K562 (cell line): ENCODE results near the gene GNAZ. TPM values are rescaled to one million over a fixed set of nuclear protein-coding genes. Genes with fewer than 3 reads are reported as not detected.

Experiments used
- ATAC-seq: fragments of 200-7000 bp; cut with Tn5 transposase; 3 replicates; pipeline ENCODE4 v1.9.1; 2020; ENCODE audit warnings: moderate library complexity
- BruUV-seq: library from RNA; stranded (reverse); fragments of 400-500 nt; replicated peaks from 2 replicates; lab custom pipeline; 2021; lab: Mats Ljungman, UMichigan
- CTCF ChIA-PET: fragments of 300-600 bp; formaldehyde crosslinking; extraction: SDS; loops from one replicate; lab custom pipeline; 2021; ENCODE audit warnings: low intra/inter-chr PET ratio; lab: Yijun Ruan, JAX
- POLR2A ChIA-PET: fragments of 300-600, 350-650 bp; sonication (Branson Sonifier 250); formaldehyde crosslinking; extraction: SDS; loops from one replicate; lab custom pipeline; 2021; ENCODE audit warnings: antibody characterized with exemption, inconsistent platforms; lab: Yijun Ruan, JAX
- DNase-seq, 4 experiments: peaks; one replicate each; pipeline versions ENCODE4 v3.0.0 to v3.0.0-alpha.2; 2011 to 2018; ENCODE audit warnings: low spot score in 3 of 4, mixed read lengths in 3 of 4; ENCODE audit errors: extremely low read depth in 1 of 4
- FAIRE-seq: peaks from 2 replicates; lab custom pipeline; 2011; peaks lifted over from hg19 to GRCh38; lab: Jason Lieb, UNC
- H2AFZ ChIP-seq: 2 replicates; pipeline ENCODE4 v1.6.0; 2011; ENCODE audit warnings: low read depth, low read length, control low read depth, inconsistent platforms
- H3K27ac ChIP-seq: fragments of 200-600 bp; 3 replicates; pipeline ENCODE4 v1.8.0; 2011; ENCODE audit warnings: low read depth, mild to moderate bottlenecking, control low read depth, inconsistent platforms, low read length, moderate library complexity, mixed read lengths; ENCODE audit errors: extremely low read depth
- H3K27me3 ChIP-seq, 2 experiments: fragments of 300-600 bp in 1 of 2; 2 replicates in 1 of 2; 3 replicates in 1 of 2; pipeline versions ENCODE4 v1.6.0 to v1.8.0; 2011; ENCODE audit warnings: inconsistent platforms in 2 of 2, low read length in 2 of 2, mild to moderate bottlenecking in 1 of 2, mixed read lengths in 1 of 2, moderate library complexity in 1 of 2; ENCODE audit not compliant: control insufficient read depth in 2 of 2, insufficient read depth in 2 of 2
- H3K36me3 ChIP-seq: fragments of 300-600 bp; 3 replicates; pipeline ENCODE4 v1.8.0; 2011; ENCODE audit warnings: mild to moderate bottlenecking, low read length, inconsistent platforms; ENCODE audit not compliant: control insufficient read depth, insufficient read depth
- H3K4me1 ChIP-seq, 2 experiments: fragments of 200-600 bp in 1 of 2; replicated peaks in 1 of 2; 2 replicates in 1 of 2; 3 replicates in 1 of 2; pipeline versions ENCODE4 v1.5.1 to v1.8.0; 2011; ENCODE audit warnings: inconsistent platforms in 2 of 2, low read length in 2 of 2, mild to moderate bottlenecking in 1 of 2, mixed read lengths in 1 of 2, moderate library complexity in 1 of 2; ENCODE audit not compliant: control insufficient read depth in 2 of 2, insufficient read depth in 2 of 2
- H3K4me2 ChIP-seq: 2 replicates; pipeline ENCODE4 v1.6.1; 2011; ENCODE audit warnings: low read length, control low read depth, inconsistent platforms, mixed read lengths; ENCODE audit not compliant: insufficient read depth
- H3K4me3 ChIP-seq: fragments of 200-600 bp; sonication (generic), shearing (Covaris generic); 2 replicates; pipeline ENCODE4 v1.5.1; 2016; ENCODE audit warnings: control low read depth, inconsistent platforms
- H3K79me2 ChIP-seq: fragments of 200-600 bp; 3 replicates; pipeline ENCODE4 v1.8.0; 2011; ENCODE audit warnings: low read length, inconsistent platforms; ENCODE audit not compliant: control insufficient read depth, insufficient read depth
- H3K9ac ChIP-seq, 2 experiments: 2 replicates each; pipeline versions ENCODE4 v1.6.0 to v1.6.1; 2011; ENCODE audit warnings: low read depth in 2 of 2, low read length in 2 of 2, control low read depth in 1 of 2, inconsistent platforms in 1 of 2, mild to moderate bottlenecking in 1 of 2, mixed read lengths in 1 of 2; ENCODE audit not compliant: insufficient read depth in 1 of 2
- H3K9me1 ChIP-seq: one replicate; pipeline ENCODE4 v1.6.0; 2011; ENCODE audit warnings: inconsistent platforms, mild to moderate bottlenecking, low read length, moderate library complexity; ENCODE audit not compliant: control insufficient read depth, insufficient read depth
- H3K9me3 ChIP-seq: replicated peaks from 2 replicates; pipeline ENCODE4 v1.5.1; 2011; ENCODE audit warnings: low read depth, low read length, inconsistent platforms; ENCODE audit not compliant: control insufficient read depth, insufficient read depth
- H4K20me1 ChIP-seq: replicated peaks from 2 replicates; pipeline ENCODE4 v1.6.1; 2011; ENCODE audit warnings: low read length, inconsistent platforms, mixed read lengths; ENCODE audit not compliant: control insufficient read depth, insufficient read depth
- ELF2 ChIP-seq: fragments of 250-450 bp; sonication (Bioruptor Pico); IDR thresholded peaks from 2 replicates; pipeline ENCODE4 v1.5.0; 2021; ENCODE audit warnings: mild to moderate bottlenecking
- FIP1L1 ChIP-seq: fragments of 200-400 bp; formaldehyde crosslinking; IDR thresholded peaks from 2 replicates; pipeline ENCODE4 v1.6.1; 2018; ENCODE audit warnings: mild to moderate bottlenecking, low read depth, low read length; ENCODE audit not compliant: poor library complexity, severe bottlenecking
- FOSL1 ChIP-seq: fragments of 200-800 bp; sonication (Bioruptor generic); conservative IDR thresholded peaks from 2 replicates; pipeline ENCODE4 v1.6.1; 2016; ENCODE audit warnings: missing genetic modification characterization, missing compliant biosample characterization
- HMGN3 ChIP-seq: IDR thresholded peaks from 2 replicates; pipeline ENCODE4 v1.6.1; 2011; ENCODE audit warnings: borderline replicate concordance, low read depth, mild to moderate bottlenecking, mixed read lengths, low read length; ENCODE audit not compliant: insufficient read length; ENCODE audit errors: extremely low read depth
- MCM2 ChIP-seq: fragments of 450-650 bp; IDR thresholded peaks from 2 replicates; pipeline ENCODE4 v1.6.1; 2017; ENCODE audit warnings: low read depth, mild to moderate bottlenecking
- NFATC3 ChIP-seq: fragments of 450-650 bp; IDR thresholded peaks from 2 replicates; pipeline ENCODE4 v1.6.1; 2017; ENCODE audit warnings: mild to moderate bottlenecking
- PHB2 ChIP-seq: fragments of 450-650 bp; IDR thresholded peaks from 2 replicates; pipeline ENCODE4 v1.6.1; 2017; ENCODE audit warnings: low read depth
- PYGO2 ChIP-seq: fragments of 450-650 bp; IDR thresholded peaks from 2 replicates; pipeline ENCODE4 v1.6.1; 2016; ENCODE audit warnings: mild to moderate bottlenecking, missing genetic modification characterization, moderate library complexity, missing compliant biosample characterization
- ZBTB7A ChIP-seq: IDR thresholded peaks from 2 replicates; pipeline ENCODE4 v1.6.1; 2011; ENCODE audit warnings: low read depth, mild to moderate bottlenecking, low read length, moderate library complexity, borderline replicate concordance; ENCODE audit not compliant: control insufficient read depth
- ZNF253 ChIP-seq: fragments of 250-450 bp; sonication (Bioruptor Pico); conservative IDR thresholded peaks from 2 replicates; pipeline ENCODE4 v1.6.1; 2021; ENCODE audit warnings: mild to moderate bottlenecking
- WGBS: fragments of 100-300 bp; shearing (Covaris generic); methylation state at CpG from one replicate; pipeline ENCODE4 v1.1.6; 2016; ENCODE audit warnings: low coverage, mixed read lengths; ENCODE audit not compliant: insufficient coverage; ENCODE audit errors: missing lambda C conversion rate; 5-methylcytosine and 5-hydroxymethylcytosine counted together
- in situ Hi-C: fragments of 300-500 bp; cut with MboI; formaldehyde crosslinking; loops from 4 replicates; pipeline ENCODE4 v1.15.0; 2018; ENCODE audit warnings: inconsistent platforms, mixed read lengths
- intact Hi-C: fragments of 100-400 bp; cut with micrococcal nuclease; formaldehyde crosslinking; loops from 2 replicates; pipeline ENCODE4 v1.14.2; 2022
- polyA plus RNA-seq, 8 experiments: library from polyadenylated mRNA; depleted of rRNA in 4 of 8; stranded (reverse) in 5 of 8; unstranded in 3 of 8; fragments of >200 nt; fragmentation: Nextera tagmentation in 2 of 8; fragmentation: Illumina TruSeq in 1 of 8; extraction: Ambion mirVana in 2 of 8; extraction: Trizol in 1 of 8; gene quantifications; 2 replicates each; pipeline versions ENCODE4 v1.2.1 to v1.2.3, GENCODE V29; 2011 to 2014; ENCODE audit warnings: inconsistent platforms in 1 of 8, missing spikeins in 1 of 8
- total RNA-seq, 7 experiments: library from RNA; depleted of rRNA in 6 of 7; stranded (reverse); fragments of >200 nt in 6 of 7; fragmentation: Illumina TruSeq in 2 of 7; extraction: Trizol in 2 of 7; gene quantifications; 2 replicates each; pipeline versions ENCODE4 v1.2.1 to v1.2.3, GENCODE V29; 2011 to 2021; ENCODE audit warnings: low replicate concordance in 1 of 7
- TF ChIP-seq, protein P1 (sequence below): conservative IDR thresholded peaks from 2 replicates; pipeline ENCODE4 v1.6.1; 2011; ENCODE audit warnings: low read depth, mild to moderate bottlenecking, low read length; ENCODE audit not compliant: control insufficient read depth
- TF ChIP-seq, protein P2 (sequence below): fragments of 250-450 bp; sonication (Bioruptor Pico); IDR thresholded peaks from 2 replicates; pipeline ENCODE4 v1.4.0; 2020; ENCODE audit warnings: mild to moderate bottlenecking, moderate library complexity
- TF ChIP-seq, protein P3 (sequence below), 3 experiments: IDR thresholded peaks in 2 of 3; conservative IDR thresholded peaks in 1 of 3; 2 replicates each; pipeline ENCODE4 v1.5.1; 2011 to 2012; ENCODE audit warnings: low read length in 3 of 3, mild to moderate bottlenecking in 3 of 3, control low read depth in 2 of 3, improper control_type of control experiment in 1 of 3, inconsistent platforms in 1 of 3, low read depth in 1 of 3, mixed read lengths in 1 of 3, moderate library complexity in 1 of 3; ENCODE audit not compliant: insufficient read depth in 2 of 3

Gene GNAZ
- total and polyA plus RNA-seq, 9 of the 15 experiments (the other 6 are each of a cell fraction or from before 2014, with no cell fraction given), result 0.04 to 0.22 (median 0.13) TPM; not detected in 3

DNA sequence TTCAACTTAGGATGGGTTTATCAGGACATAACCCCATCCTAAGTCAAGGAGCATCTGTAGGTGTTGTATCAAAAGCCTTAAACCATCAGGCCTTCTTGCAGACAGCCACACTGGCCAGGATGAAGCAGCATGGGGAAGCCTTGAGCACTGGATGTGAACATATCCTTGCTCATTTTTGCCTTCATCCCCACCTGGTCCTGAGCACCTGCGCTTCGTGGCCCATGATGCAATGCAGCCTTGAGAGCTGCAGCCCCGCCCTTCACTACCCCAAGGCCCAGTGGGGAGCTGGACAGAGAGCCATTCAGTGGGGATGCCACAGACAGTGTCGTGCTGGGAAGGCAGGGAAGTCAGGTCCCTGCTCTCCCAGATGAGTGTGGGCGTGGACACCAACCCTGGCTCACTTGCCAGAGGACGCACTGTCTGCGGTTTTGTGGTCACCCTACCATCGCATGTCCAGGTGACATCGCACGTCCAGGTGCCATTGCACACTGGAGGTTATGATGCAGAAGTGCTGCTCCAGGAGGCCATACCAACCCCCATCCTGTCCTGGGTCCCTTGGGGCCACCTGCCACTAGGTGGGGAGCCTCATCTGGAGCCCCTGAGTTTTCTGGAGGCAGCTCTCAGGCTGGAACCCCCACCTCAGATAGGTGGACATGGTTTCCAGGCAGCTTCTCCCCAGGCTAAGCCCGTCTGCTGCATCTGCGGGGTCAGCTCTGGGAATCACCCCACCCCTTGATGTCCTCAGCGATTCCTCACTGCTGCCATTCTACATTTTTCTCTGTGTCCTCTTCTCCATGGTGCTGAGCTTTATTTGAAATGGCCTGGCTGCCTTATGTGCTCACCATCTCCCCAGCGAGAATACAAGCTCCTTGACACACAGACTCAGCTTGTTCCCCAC is 14.4 kb downstream of the GNAZ start:
- Histone ChIP-seq H2AFZ (no peak overlapping the region), H3K9me1 (peaks cover 33% of the 10 kb centered on the region), H3K4me3 (no peak overlapping the region), H3K4me1 (peaks cover 17 to 38% of the 10 kb centered on the region in 2 experiments; a peak in 4 of 5 replicates), H3K27ac (no peak overlapping the region), H3K27me3 (peaks cover 72 to 88% of the 10 kb centered on the region in 2 experiments), H3K9me3 (no peaks in the 10 kb centered on the region), H3K4me2 (no peak overlapping the region), H3K36me3 (no peaks in the 10 kb centered on the region), H3K9ac (peak overlapping the region in 1 of 2 experiments; percentile 10; a peak in 1 of 4 replicates), H4K20me1 (peaks cover 76% of the 10 kb centered on the region), H3K79me2 (no peaks in the 10 kb centered on the region)
- in situ Hi-C loops, result no loop called here
- FAIRE-seq (no peak), ATAC-seq (no peak), DNase-seq (peak in 3 of 4 experiments; percentile 51 to 57 (median 56))
- ChIA-PET POLR2A (interaction anchor here (0.6 to 9.9 kb wide), 16 partner anchors 12 to 1082 kb away, joined by 3 to 178 read pairs (median 4); partner anchors contain the start of gene GNAZ), CTCF (no interaction called here)
- WGBS, result 1% methylated on average over 14 of the region's 14 CpGs
- BruUV-seq, result no TSS peak
- intact Hi-C loops, result no loop called here
- TF ChIP-seq, protein P1, sequence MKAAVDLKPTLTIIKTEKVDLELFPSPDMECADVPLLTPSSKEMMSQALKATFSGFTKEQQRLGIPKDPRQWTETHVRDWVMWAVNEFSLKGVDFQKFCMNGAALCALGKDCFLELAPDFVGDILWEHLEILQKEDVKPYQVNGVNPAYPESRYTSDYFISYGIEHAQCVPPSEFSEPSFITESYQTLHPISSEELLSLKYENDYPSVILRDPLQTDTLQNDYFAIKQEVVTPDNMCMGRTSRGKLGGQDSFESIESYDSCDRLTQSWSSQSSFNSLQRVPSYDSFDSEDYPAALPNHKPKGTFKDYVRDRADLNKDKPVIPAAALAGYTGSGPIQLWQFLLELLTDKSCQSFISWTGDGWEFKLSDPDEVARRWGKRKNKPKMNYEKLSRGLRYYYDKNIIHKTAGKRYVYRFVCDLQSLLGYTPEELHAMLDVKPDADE, result 0 out of 2 replicates have a peak, but pooled peaks have one; percentile 54
- TF ChIP-seq ZBTB7A, result peak; percentile 17; the same call in 1 of the 2 replicates
- TF ChIP-seq, protein P2, sequence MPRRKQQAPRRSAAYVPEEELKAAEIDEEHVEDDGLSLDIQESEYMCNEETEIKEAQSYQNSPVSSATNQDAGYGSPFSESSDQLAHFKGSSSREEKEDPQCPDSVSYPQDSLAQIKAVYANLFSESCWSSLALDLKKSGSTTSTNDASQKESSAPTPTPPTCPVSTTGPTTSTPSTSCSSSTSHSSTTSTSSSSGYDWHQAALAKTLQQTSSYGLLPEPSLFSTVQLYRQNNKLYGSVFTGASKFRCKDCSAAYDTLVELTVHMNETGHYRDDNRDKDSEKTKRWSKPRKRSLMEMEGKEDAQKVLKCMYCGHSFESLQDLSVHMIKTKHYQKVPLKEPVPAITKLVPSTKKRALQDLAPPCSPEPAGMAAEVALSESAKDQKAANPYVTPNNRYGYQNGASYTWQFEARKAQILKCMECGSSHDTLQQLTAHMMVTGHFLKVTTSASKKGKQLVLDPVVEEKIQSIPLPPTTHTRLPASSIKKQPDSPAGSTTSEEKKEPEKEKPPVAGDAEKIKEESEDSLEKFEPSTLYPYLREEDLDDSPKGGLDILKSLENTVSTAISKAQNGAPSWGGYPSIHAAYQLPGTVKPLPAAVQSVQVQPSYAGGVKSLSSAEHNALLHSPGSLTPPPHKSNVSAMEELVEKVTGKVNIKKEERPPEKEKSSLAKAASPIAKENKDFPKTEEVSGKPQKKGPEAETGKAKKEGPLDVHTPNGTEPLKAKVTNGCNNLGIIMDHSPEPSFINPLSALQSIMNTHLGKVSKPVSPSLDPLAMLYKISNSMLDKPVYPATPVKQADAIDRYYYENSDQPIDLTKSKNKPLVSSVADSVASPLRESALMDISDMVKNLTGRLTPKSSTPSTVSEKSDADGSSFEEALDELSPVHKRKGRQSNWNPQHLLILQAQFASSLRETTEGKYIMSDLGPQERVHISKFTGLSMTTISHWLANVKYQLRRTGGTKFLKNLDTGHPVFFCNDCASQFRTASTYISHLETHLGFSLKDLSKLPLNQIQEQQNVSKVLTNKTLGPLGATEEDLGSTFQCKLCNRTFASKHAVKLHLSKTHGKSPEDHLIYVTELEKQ (CRISPR knock-in tag), result no peak
- TF ChIP-seq PHB2, result no peak
- no peak for TF ChIP-seq NFATC3
- no peak for TF ChIP-seq MCM2
- TF ChIP-seq FIP1L1, result no peak
- no peak for TF ChIP-seq ZNF253 (CRISPR knock-in tag)
- TF ChIP-seq FOSL1 (tag), result no peak
- TF ChIP-seq ELF2 (CRISPR knock-in tag), result no peak
- TF ChIP-seq, protein P3, sequence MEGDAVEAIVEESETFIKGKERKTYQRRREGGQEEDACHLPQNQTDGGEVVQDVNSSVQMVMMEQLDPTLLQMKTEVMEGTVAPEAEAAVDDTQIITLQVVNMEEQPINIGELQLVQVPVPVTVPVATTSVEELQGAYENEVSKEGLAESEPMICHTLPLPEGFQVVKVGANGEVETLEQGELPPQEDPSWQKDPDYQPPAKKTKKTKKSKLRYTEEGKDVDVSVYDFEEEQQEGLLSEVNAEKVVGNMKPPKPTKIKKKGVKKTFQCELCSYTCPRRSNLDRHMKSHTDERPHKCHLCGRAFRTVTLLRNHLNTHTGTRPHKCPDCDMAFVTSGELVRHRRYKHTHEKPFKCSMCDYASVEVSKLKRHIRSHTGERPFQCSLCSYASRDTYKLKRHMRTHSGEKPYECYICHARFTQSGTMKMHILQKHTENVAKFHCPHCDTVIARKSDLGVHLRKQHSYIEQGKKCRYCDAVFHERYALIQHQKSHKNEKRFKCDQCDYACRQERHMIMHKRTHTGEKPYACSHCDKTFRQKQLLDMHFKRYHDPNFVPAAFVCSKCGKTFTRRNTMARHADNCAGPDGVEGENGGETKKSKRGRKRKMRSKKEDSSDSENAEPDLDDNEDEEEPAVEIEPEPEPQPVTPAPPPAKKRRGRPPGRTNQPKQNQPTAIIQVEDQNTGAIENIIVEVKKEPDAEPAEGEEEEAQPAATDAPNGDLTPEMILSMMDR (IDR thresholded peaks at IDR 0.05 in 2 of 3, conservative IDR thresholded peaks at IDR 0.05 in 1 of 3; ENCODE audit: insufficient read depth in 2 of 3, low read depth in 1 of 3, low read length in 3 of 3), result 0 out of 6 replicates have a peak, but pooled peaks of 1 of the 3 experiments have one; percentile 9
- TF ChIP-seq PYGO2 (tag), result no peak
- no peak for TF ChIP-seq HMGN3
